Psoas muscle (tissue), 7 donors: ENCODE measurements around the gene RICTOR. TPM values are rescaled to one million over a fixed set of nuclear protein-coding genes. Genes with fewer than 3 reads are reported as not detected.

Source experiments
- polyA plus RNA-seq, 3 donors: library from polyadenylated mRNA; stranded (reverse); fragments of 200-250 nt; gene quantifications; one replicate each; pipeline ENCODE4 v1.2.3, GENCODE V29; 2013
- total RNA-seq, 4 donors: library from RNA; stranded (reverse); fragmentation: NEBNext Ultra II Directional in 2 of 4; extraction: Animal tissue kit (Norgen Biotek cat#: 25700) in 2 of 4; gene quantifications; one replicate each; pipeline versions ENCODE4 v1.2.1 to v1.2.4, GENCODE V29; 2021 to 2023
- donor health status: healthy with polysubstance abuse.
- donor health status: DM: no; HTN: no; CAD: no; lungs with moderate emphysema.
- donor health status: Bipolar disorder and iron deficiency.
- donor health status: healthy.
- donor health status: DM: no; HTN: no; CAD: no.
- donor health status: DM: no; HTN: no; CAD: no.
- donor health status: DM: yes; HTN: yes; CAD: no.

Gene RICTOR
- total and polyA plus RNA-seq, 7 donors, result 2.7 to 46.7 (median 34.0) TPM

Other genes starting within 250 kb of the RICTOR start
- gene OSMR, start 228.4 kb downstream of the RICTOR start, total RNA-seq, result 10 to 100 TPM in 2 of 4 donors, 1 to 10 TPM in 2; 6.0 to 27.0 (median 14.3) TPM
- 10 to 100 TPM in 1 of 3 donors, 1 to 10 TPM in 2; 3.2 to 18.1 (median 3.3) TPM for gene OSMR, start 228.4 kb downstream of the RICTOR start, polyA plus RNA-seq
- 1 to 10 TPM; 1.3 to 3.2 (median 2.3) TPM for gene FYB1, start 145.2 kb upstream of the RICTOR start, total RNA-seq
- under 1 TPM; 0.22 to 0.35 (median 0.25) TPM for gene FYB1, start 145.2 kb upstream of the RICTOR start, polyA plus RNA-seq